Measurements from ENCODE around the gene TREML4.

GRCh38 chr6:41228616-41229015, 467 bp downstream of the TREML4 start:
- no peak for TF ChIP-seq CTCF (IDR thresholded peaks at IDR 0.05; ENCODE audit: poor library complexity)
- TF ChIP-seq EZH2 (IDR thresholded peaks at IDR 0.05; ENCODE audit: borderline replicate concordance): no peak
